Smooth muscle cell (in vitro differentiated cells): Measurements from ENCODE around the gene DUSP9. TPM values are rescaled to one million over a fixed set of nuclear protein-coding genes. Genes with fewer than 3 reads are reported as not detected.

Experiments
- DNase-seq: peaks from one replicate; lab custom pipeline; 2025; ENCODE audit not compliant: unreplicated experiment; lab: John Stamatoyannopoulos, UW
- H2AFZ ChIP-seq: fragments of 200-600 bp; sonication (generic); 2 replicates; pipeline ENCODE4 v1.6.0; 2016; ENCODE audit warnings: antibody characterized with exemption, low read depth, mild to moderate bottlenecking
- H3F3A ChIP-seq: fragments of 200-600 bp; sonication (generic); 2 replicates; pipeline ENCODE4 v1.6.0; 2017; ENCODE audit warnings: antibody characterized with exemption, low read depth
- H3K27ac ChIP-seq: fragments of 200-600 bp; sonication (generic); 2 replicates; pipeline ENCODE4 v1.5.1; 2016; ENCODE audit warnings: low read depth, mild to moderate bottlenecking
- H3K27me3 ChIP-seq: fragments of 200-600 bp; sonication (generic); 2 replicates; pipeline ENCODE4 v1.6.1; 2016; ENCODE audit warnings: low read depth, mild to moderate bottlenecking
- H3K36me3 ChIP-seq: fragments of 200-600 bp; sonication (generic); 2 replicates; pipeline ENCODE4 v1.5.1; 2016; ENCODE audit warnings: low read depth
- H3K4me1 ChIP-seq: fragments of 200-600 bp; sonication (generic); 2 replicates; pipeline ENCODE4 v1.5.1; 2016; ENCODE audit warnings: low read depth
- H3K4me2 ChIP-seq: fragments of 200-600 bp; sonication (generic); 2 replicates; pipeline ENCODE4 v1.6.0; 2016; ENCODE audit warnings: mild to moderate bottlenecking
- H3K4me3 ChIP-seq: fragments of 200-600 bp; sonication (generic); 2 replicates; pipeline ENCODE4 v1.5.1; 2016; ENCODE audit warnings: mild to moderate bottlenecking
- H3K79me2 ChIP-seq: fragments of 200-600 bp; sonication (generic); 2 replicates; pipeline ENCODE4 v1.6.0; 2016; ENCODE audit warnings: low read depth, mild to moderate bottlenecking
- H3K9ac ChIP-seq: fragments of 200-600 bp; sonication (generic); 2 replicates; pipeline ENCODE4 v1.6.0; 2016; ENCODE audit warnings: low read depth
- H3K9me3 ChIP-seq: fragments of 200-600 bp; sonication (generic); replicated peaks from 2 replicates; pipeline ENCODE4 v1.5.1; 2016; ENCODE audit warnings: low read depth
- H4K20me1 ChIP-seq: fragments of 200-600 bp; sonication (generic); 2 replicates; pipeline ENCODE4 v1.6.0; 2016; ENCODE audit warnings: low read depth
- WGBS: methylation state at CpG from one replicate; pipeline ENCODE4 v1.1.7; 2016; ENCODE audit warnings: low lambda C conversion rate; 5-methylcytosine and 5-hydroxymethylcytosine counted together
- polyA plus RNA-seq: library from polyadenylated mRNA; unstranded; fragments of >200 nt; fragmentation: Nextera tagmentation; extraction: Ambion mirVana; gene quantifications from 2 replicates; pipeline ENCODE4 v1.2.1, GENCODE V29; 2016
- total RNA-seq: library from RNA; depleted of rRNA; stranded (reverse); fragments of >200 nt; gene quantifications from 2 replicates; pipeline ENCODE4 v1.2.3, GENCODE V29; 2014
- TF ChIP-seq, protein P1 (sequence below): fragments of 200-600 bp; sonication (generic); IDR thresholded peaks from 2 replicates; pipeline ENCODE4 v1.5.1; 2017; ENCODE audit warnings: borderline replicate concordance, mild to moderate bottlenecking, antibody characterized with exemption; ENCODE audit not compliant: insufficient read depth, poor library complexity, severe bottlenecking

The DUSP9 gene
- total and polyA plus RNA-seq, 2 experiments from 2014 or later = 3.0 to 11.3 TPM

DNA sequence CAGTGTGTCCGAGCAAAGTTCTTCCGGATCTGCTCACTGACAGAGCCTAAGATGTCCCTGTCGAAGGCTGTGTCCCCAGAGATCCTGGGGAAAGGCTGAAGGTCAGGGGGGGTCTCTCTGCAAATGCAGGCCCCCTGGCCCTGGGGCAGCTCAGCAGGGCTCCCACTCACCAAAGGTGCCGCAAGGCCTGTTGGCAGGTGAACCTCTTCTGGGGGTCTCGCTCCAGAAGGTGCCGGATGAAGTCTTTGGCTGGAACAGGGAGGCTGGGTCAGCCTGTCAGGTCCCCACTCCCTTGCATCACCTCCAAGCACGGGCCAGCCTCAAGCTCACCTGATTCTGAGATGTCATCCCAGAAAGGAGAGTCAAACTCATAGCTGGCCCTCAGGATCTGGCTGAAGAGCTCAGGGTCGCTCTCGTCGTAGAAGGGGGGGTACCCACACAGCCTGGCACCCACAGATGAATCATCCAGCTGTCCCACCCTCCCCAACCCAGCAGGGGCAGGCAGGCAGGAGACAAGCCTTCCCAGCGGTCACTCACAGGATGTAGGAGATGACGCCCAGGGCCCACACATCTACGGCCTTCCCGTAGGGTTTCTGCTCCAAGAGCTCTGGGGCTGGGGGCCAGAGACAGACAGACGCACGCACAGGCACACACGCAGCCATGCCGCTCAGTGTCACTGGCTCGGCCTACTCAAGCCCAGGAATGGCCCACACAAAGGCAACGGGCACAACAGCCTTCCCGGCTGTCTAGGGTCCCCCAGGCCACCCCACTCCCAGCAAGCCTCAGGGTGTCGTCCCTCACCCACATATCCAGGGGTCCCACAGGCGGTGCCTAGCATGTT, 24.0 kb downstream of the DUSP9 start:
- DNase-seq = no peak
- H3K9ac ChIP-seq = no peak overlapping the region
- no peak overlapping the region for H3K4me3 ChIP-seq
- no peaks in the 10 kb centered on the region for H4K20me1 ChIP-seq
- H3F3A ChIP-seq = no peaks in the 10 kb centered on the region
- no peaks in the 10 kb centered on the region for H3K79me2 ChIP-seq
- no peak overlapping the region for H2AFZ ChIP-seq
- peaks cover 11% of the 10 kb centered on the region for H3K27me3 ChIP-seq
- H3K27ac ChIP-seq = no peak overlapping the region
- H3K4me1 ChIP-seq = no peaks in the 10 kb centered on the region
- no peaks in the 10 kb centered on the region for H3K36me3 ChIP-seq
- no peaks in the 10 kb centered on the region for H3K9me3 ChIP-seq
- no peak overlapping the region for H3K4me2 ChIP-seq
- 90% methylated on average over 23 of the region's 23 CpGs for WGBS
- TF ChIP-seq, protein P1, sequence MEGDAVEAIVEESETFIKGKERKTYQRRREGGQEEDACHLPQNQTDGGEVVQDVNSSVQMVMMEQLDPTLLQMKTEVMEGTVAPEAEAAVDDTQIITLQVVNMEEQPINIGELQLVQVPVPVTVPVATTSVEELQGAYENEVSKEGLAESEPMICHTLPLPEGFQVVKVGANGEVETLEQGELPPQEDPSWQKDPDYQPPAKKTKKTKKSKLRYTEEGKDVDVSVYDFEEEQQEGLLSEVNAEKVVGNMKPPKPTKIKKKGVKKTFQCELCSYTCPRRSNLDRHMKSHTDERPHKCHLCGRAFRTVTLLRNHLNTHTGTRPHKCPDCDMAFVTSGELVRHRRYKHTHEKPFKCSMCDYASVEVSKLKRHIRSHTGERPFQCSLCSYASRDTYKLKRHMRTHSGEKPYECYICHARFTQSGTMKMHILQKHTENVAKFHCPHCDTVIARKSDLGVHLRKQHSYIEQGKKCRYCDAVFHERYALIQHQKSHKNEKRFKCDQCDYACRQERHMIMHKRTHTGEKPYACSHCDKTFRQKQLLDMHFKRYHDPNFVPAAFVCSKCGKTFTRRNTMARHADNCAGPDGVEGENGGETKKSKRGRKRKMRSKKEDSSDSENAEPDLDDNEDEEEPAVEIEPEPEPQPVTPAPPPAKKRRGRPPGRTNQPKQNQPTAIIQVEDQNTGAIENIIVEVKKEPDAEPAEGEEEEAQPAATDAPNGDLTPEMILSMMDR = no peak

- Histone ChIP-seq H3F3A (no peaks in the 10 kb centered on the region), H3K4me2 (no peak overlapping the region), H3K4me1 (no peaks in the 10 kb centered on the region), H2AFZ (no peak overlapping the region), H3K9ac (no peak overlapping the region), H3K27me3 (peaks cover 11% of the 10 kb centered on the region), H3K27ac (no peak overlapping the region), H3K9me3 (no peaks in the 10 kb centered on the region), H4K20me1 (no peaks in the 10 kb centered on the region), H3K79me2 (no peaks in the 10 kb centered on the region), H3K36me3 (no peaks in the 10 kb centered on the region), H3K4me3 (no peak overlapping the region)
- no peak for DNase-seq
- TF ChIP-seq, protein P1 = no peak
- WGBS = 86% methylated on average over 17 of the region's 27 CpGs
Measured at GRCh38 chrX:153671589-153672530, 24.9 kb downstream of the DUSP9 start.

GRCh38 chrX:153672531-153673427, 25.8 kb downstream of the DUSP9 start:
- H3K4me2 ChIP-seq = no peak overlapping the region
- no peak overlapping the region for H3K27ac ChIP-seq
- H3K9ac ChIP-seq = no peak overlapping the region
- H3K9me3 ChIP-seq = no peaks in the 10 kb centered on the region
- H3K79me2 ChIP-seq = no peaks in the 10 kb centered on the region
- 90% methylated on average over 29 of the region's 53 CpGs for WGBS
- H3K4me3 ChIP-seq = no peak overlapping the region
- H3K4me1 ChIP-seq = no peaks in the 10 kb centered on the region
- TF ChIP-seq, protein P1 = no peak
- H2AFZ ChIP-seq = no peak overlapping the region
- H3K27me3 ChIP-seq = peaks cover 11% of the 10 kb centered on the region
- H3K36me3 ChIP-seq = no peaks in the 10 kb centered on the region
- no peaks in the 10 kb centered on the region for H4K20me1 ChIP-seq
- DNase-seq = no peak
- H3F3A ChIP-seq = no peaks in the 10 kb centered on the region
